ENCODE results near the gene RGL2.
"Not testable (repeated sequence)": the region's sequence is repeated elsewhere in the genome, so short reads cannot be mapped to it uniquely, and the experiment has no call there.

RGL2 gene

GRCh38 chr6:33273924-33274902, 24.5 kb downstream of the RGL2 start:
- in situ Hi-C loops (cut with MboI; ENCODE audit: low sequenced_read_pairs) = no loop called here

DNA sequence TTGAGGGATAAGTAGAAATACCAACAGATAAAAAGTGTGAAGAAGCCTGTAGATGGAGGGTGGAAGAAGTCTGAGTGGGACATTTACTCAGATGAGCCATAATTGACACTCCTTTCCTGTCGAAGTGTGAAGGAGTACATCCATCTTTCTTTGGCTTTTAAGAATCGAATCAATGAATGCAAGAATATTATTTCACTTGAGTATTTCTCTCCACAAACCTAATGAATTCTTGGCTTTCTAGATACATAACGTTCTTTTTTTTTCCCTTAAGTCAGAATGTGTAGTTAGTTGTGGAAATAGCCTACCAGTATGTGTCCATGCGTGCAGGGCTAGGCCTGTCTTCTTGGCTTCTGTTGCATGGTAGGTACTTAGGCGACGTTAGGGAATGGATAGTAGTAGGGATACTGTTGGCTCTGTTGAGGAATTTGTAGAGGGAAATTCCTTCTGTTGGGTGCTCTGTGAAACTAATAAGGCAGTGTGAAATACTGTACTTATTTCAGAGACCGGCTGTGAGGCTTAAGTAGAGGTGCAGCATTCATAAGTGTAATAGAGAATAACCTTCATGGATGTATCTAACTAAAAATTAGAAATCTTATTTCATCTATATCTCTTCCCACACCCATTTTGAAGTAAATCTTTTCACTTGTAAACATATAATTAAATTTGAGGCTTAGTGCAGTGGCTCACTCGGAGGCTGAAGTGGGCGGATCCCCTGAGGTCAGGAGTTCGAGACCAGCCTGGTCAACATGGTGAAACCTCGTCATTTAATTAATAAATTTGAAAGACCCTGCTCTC, 25.4 kb downstream of the RGL2 start:
- in situ Hi-C loops (cut with MboI; ENCODE audit: low sequenced_read_pairs) = no loop called here

DNA sequence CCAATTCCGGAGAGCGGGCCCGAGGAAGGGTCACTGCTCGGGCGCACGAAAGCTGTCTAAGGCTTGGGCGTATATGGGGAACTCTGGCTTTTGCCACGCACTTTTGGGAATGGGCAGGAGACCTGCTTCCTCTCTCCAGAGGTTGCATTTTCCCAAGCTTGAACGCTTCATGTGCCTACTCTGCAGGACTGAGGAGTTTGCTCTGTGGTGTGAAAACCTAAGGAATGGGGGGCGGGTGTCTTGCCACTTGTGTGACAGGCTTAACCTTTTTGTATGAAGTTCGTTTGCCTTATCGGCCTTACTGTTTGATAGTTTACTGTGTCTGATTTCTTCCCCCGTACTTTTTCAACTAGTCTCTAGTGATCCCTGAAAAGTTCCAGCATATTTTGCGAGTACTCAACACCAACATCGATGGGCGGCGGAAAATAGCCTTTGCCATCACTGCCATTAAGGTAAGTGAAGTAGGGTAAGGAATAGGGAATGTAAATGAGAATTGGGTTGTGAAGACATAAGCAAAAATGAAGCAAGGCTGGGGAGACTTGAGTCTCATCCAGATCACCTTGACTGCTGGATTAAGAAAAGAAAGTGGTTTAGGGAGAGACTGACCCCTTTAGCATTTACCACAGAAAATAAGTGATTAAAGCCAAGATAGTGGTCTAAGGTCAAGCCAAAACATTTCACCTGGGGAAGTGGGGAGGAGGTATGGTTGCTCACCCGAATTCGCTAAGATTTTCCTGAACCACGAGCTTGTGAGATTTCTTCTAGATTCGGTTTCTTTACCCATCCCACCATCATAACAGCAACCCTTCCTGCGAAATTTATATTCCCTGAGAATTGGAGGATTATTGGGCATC, 26.2 kb downstream of the RGL2 start:
- in situ Hi-C loops (cut with MboI; ENCODE audit: low sequenced_read_pairs) = no loop called here

DNA sequence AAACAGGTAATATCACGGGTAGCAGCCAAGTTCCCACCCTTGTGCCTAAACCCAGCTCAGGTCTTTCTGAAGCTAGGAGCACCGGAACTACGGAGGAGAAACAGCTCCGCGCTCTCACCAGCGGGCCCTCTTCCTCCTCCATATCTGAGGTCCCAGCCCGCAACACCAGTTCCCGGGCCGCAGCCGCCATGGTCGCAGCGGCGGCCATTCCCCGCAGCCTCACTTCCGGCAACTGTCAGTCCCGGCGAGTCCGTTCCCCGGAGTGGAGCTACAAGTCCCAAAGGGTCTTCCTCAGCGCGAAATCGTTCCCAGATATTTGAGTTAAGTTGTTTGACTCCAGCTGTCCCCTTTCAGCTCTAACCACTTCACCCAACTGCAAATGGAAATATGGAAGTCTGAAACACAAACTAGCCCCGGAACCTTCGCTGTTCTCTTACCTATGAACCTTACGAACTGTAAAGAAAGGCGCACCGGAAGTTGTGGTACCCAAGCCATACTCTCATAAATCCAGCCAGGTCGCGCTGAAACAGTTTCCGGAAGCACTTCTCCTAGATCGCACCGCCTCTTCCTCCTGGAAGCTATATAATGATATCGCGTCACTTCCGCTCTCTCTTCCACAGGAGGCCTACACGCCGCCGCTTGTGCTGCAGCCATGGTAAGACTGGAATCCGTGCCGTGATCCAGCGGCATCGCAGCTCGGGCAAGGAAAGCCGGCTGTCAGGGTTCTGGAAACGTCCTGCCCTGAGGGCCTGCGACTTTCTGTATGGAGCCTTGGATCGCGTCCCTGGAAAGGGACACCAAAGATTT, 27.1 kb downstream of the RGL2 start, which contains the start of the genes RPS18 and VPS52:
TSS of gene RPS18 (plus strand) at position 608 of the 807 bp plus-strand sequence. CDS start at position 653, 45 bp downstream.
TSS of gene VPS52 (minus strand) at position 409 of the 807 bp plus-strand sequence. CDS start at position 208, 201 bp downstream.
- in situ Hi-C loops (cut with MboI; ENCODE audit: low sequenced_read_pairs) = no loop called here

DNA sequence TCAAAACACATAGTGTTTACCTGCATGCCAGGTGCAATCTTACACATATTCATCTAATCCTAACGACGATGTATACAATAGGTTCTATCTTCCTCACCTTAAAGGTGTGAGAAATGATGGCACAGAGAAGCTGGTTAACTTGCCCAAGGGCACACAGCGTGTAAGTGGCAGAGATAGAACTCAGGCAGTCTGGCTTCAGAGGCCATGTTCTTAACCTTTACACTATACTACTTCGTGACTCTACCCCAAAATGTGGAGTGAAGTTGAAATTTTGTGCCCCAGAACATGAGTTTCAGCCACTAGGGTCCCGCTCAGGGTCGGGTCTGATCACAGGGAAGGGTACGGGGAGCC, 27.6 kb downstream of the RGL2 start:
- in situ Hi-C loops (cut with MboI; ENCODE audit: low sequenced_read_pairs) = no loop called here

GRCh38 chr6:33264015-33264414, 34.7 kb downstream of the RGL2 start:
- in situ Hi-C loops (cut with MboI; ENCODE audit: low sequenced_read_pairs) = no loop called here

DNA sequence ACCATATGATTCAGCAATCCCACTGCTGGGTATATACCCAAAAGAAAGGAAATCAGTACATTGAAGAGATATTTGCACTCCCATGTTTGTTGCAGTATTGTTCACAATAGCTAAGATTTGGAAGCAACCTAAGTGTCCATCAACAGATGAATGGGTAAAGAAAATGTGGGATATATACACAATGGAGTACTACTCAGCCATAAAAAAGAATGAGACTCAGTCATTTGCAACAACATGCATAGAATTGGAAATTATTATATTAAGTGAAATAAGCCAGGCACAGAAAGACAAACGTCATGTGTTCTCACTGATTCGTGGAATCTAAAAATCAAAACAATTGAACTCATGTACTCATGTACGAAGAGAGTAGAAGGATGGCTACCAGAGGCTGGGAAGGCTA, 36.3 kb downstream of the RGL2 start:
- in situ Hi-C loops (cut with MboI; ENCODE audit: low sequenced_read_pairs) = not testable (repeated sequence)

- in situ Hi-C loops (cut with MboI; ENCODE audit: low sequenced_read_pairs) = no loop called here
Measured at GRCh38 chr6:33259032-33259431, 39.7 kb downstream of the RGL2 start.

DNA sequence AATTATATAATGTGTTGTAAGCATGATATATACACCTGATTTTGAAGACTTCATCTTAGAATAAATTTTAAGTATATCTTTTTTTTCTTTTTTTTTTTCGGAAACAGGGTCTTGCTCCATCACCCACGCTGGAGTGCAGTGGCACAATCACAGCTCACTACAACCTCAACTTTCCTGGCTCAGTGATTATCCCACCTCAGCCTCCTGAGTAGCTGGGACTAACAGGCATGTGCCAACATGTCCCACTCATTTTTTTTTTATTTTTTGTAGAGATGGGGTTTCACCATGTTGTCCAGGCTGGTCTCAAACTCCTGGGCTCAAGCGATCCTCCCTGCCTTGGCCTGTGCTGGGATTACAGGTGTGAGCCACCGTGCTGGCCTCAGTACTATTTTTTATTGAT, 44.2 kb downstream of the RGL2 start:
- in situ Hi-C loops (cut with MboI; ENCODE audit: low sequenced_read_pairs) = no loop called here

DNA sequence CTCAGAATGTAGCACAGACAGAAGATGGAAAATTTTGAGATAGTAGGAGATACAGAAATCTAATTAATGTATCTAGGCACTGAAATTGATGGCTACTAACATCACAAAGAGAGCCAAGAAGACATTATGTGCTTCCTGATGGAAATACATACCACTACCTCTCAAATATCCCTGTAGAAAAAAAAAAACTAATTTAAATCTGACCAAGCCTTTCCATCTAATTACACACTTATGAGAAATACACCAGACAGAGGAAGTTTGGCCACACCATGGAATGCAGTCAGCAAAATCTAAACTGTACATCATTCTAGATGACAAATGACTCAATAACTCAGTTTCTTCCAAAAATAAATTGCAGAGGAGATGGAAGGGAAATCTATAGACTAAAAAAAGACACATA, 46.0 kb downstream of the RGL2 start:
- in situ Hi-C loops (cut with MboI; ENCODE audit: low sequenced_read_pairs) = no loop called here

GRCh38 chr6:33251395-33252012, 47.2 kb downstream of the RGL2 start:
- in situ Hi-C loops (cut with MboI; ENCODE audit: low sequenced_read_pairs) = no loop called here

DNA sequence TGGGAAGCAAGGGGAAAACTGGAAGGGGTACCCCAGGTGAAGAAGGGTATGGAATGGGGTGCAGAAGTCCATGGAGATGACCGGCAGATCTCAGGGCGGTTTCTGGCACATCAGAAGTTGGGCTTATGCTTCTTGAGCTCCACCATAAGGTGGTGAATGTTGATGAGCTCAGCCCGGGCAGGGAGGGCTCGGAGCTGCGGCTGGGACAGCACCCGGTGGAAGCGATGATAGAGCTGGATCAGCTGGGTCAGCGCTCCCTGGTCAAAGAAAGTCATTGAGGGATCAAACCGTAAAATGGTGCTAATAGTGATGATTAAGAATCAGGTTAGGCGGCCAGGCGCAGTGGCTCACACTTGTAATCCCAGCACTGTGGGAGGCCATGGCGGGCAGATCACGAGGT, 48.0 kb downstream of the RGL2 start:
- in situ Hi-C loops (cut with MboI; ENCODE audit: low sequenced_read_pairs) = no loop called here

DNA sequence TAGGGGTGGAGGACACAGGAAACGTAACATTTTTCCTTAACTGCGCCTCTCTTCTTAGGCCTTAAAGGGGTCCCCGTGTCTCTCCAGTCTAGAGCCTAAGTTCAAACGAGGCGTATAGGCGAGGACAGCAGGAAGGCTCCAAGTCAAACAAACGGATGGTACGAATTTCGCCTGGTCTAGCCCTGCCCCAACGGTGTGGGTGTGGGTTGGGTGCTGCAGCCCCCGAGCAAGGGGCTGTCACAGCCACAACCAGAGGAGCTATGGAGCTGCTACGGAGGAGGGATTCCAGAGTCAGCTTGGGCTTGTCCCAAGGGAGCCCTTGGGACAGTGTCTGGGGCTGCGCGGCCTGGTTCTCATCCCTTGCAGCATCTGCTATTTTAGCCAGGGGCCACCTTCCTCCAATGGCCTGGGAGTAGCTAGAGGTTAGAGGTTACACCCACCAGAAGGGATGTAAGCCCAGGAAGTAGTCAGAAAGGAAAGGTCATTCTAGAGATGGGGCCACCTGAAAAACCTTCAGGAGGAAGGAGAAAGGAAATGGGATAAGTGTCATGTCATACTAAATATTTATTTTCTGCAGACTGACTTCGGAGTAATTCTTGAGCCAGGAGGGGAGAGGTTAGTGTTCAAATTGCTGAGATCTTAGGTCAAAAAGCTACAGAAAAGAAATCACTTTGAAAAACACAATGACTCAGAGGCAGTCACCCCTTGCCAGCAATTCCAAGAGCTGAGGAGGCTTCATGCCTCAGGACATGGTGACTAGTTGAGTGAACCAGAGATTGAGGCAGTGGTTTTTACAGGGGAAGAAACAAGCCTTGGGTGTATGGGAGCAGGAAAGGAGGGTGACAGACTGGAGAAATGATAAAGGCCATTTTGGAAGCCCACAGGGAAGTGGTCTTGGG, 48.8 kb downstream of the RGL2 start:
- in situ Hi-C loops (cut with MboI; ENCODE audit: low sequenced_read_pairs) = no loop called here

DNA sequence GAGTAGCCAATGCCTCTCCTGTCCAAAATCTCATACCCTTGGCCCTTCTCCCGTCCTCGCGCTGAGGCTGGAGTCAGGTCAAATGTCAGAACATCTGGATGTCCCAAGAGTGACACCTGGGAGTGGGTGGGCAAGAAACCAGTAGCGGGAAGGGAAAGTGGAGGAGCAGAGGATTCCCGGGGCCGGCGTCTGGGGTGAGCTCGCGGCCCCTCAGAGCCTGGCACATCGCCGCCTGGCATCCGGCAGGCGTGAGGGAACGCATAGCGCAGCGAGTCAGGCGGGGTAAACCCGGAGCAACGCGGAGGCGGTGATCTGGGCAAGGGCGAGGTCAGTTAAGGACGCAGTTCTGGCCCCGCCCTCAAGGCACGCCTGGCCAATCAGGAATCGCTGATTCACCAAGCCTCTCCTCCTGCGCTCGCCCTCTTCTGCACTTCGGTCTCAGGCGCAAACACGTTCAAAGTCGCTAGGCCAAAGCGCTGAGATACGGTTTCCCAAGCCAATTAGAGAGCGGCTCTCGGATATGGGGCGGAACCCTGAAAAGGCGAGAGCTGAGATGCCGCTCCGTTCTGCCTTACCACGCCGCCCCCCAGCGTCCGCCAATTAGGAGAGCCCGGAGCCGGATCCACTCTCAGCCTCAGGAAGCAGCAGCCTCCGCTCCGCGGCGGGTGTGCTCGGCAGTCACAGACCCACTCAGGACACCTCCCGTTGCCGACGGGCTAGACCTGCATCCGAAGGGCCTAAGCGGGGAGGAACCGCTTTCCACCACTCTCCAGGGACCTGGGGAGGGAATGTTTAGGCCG, 49.6 kb downstream of the RGL2 start:
- in situ Hi-C loops (cut with MboI; ENCODE audit: low sequenced_read_pairs) = no loop called here

GRCh38 chr6:33248643-33248931, 50.2 kb downstream of the RGL2 start:
- in situ Hi-C loops (cut with MboI; ENCODE audit: low sequenced_read_pairs) = no loop called here

GRCh38 chr6:33247977-33248642, 50.6 kb downstream of the RGL2 start:
- in situ Hi-C loops (cut with MboI; ENCODE audit: low sequenced_read_pairs) = no loop called here

- in situ Hi-C loops (cut with MboI; ENCODE audit: low sequenced_read_pairs) = no loop called here
Measured at GRCh38 chr6:33243476-33243875, 55.3 kb downstream of the RGL2 start.
